IMR-90 (cell line): ENCODE data around the gene TIMM44.

Experiments
- CHD1 ChIP-seq: IDR thresholded peaks from 2 replicates; pipeline ENCODE4 v1.6.1; 2012; ENCODE audit warnings: low read depth, low read length, improper control_type of control experiment
- MAFK ChIP-seq: IDR thresholded peaks from 2 replicates; pipeline ENCODE4 v1.6.1; 2012; ENCODE audit warnings: low read depth, low read length, improper control_type of control experiment
- MXI1 ChIP-seq: IDR thresholded peaks from 2 replicates; pipeline ENCODE4 v1.6.1; 2012; ENCODE audit warnings: low read depth, mild to moderate bottlenecking, low read length, moderate library complexity, borderline replicate concordance
- POLR2A ChIP-seq: IDR thresholded peaks from 2 replicates; pipeline ENCODE4 v1.6.1; 2012; ENCODE audit warnings: mild to moderate bottlenecking, low read depth, low read length
- RCOR1 ChIP-seq: IDR thresholded peaks from 2 replicates; pipeline ENCODE4 v1.6.1; 2012; ENCODE audit warnings: mild to moderate bottlenecking, low read length, improper control_type of control experiment; ENCODE audit not compliant: insufficient replicate concordance
- RFX5 ChIP-seq: IDR thresholded peaks from 2 replicates; pipeline ENCODE4 v1.8.0; 2012; ENCODE audit warnings: low read depth, mild to moderate bottlenecking, low read length, moderate library complexity
- TF ChIP-seq, protein P1 (sequence below): conservative IDR thresholded peaks from 2 replicates; pipeline ENCODE4 v1.5.1; 2012; ENCODE audit warnings: mild to moderate bottlenecking, low read depth, low read length, improper control_type of control experiment
- TF ChIP-seq, protein P2 (sequence below): fragments of 150-350 bp; IDR thresholded peaks from 2 replicates; pipeline ENCODE4 v1.6.1; 2016; ENCODE audit warnings: low read depth, mild to moderate bottlenecking, low read length, moderate library complexity, borderline replicate concordance

DNA sequence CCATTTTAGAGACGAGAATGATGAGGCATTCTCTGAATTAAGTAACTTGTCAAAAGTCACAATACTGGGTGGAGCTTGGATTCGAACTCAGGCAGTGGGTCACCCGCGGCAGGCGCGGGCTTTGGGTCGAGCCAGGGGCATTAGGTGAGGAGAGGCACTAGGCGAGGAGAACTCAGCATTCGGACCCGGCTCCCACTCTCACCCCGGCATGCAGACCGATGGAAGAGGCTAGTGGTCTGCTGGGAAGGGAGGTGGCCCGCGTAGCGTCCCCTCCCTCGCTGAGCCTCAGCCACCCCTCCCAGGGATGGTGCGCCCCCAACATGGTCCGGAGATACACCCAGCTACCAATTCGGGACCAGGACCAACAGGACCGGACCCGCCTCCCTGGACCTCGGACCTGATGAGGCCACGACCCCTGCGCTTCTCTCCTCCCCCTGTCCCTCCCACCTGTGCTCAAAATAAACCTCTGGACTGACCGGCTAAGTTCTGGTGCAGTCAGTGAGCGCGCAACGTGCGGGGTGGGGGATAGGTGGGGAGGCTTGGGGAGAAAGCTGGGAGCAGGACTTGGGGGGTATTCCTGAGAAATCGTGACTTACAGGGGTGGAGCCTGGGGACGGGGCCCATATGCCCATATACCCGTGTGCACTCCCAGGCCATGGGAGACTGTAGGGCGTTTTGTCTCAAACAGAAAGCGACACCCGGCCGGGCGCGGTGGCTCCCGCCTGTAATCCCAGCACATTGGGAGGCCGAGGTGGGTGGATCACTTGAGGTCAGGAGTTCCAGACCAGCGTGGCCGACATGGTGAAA is 24.6 kb downstream of the TIMM44 start:
- TF ChIP-seq, protein P1, sequence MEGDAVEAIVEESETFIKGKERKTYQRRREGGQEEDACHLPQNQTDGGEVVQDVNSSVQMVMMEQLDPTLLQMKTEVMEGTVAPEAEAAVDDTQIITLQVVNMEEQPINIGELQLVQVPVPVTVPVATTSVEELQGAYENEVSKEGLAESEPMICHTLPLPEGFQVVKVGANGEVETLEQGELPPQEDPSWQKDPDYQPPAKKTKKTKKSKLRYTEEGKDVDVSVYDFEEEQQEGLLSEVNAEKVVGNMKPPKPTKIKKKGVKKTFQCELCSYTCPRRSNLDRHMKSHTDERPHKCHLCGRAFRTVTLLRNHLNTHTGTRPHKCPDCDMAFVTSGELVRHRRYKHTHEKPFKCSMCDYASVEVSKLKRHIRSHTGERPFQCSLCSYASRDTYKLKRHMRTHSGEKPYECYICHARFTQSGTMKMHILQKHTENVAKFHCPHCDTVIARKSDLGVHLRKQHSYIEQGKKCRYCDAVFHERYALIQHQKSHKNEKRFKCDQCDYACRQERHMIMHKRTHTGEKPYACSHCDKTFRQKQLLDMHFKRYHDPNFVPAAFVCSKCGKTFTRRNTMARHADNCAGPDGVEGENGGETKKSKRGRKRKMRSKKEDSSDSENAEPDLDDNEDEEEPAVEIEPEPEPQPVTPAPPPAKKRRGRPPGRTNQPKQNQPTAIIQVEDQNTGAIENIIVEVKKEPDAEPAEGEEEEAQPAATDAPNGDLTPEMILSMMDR = no peak
- TF ChIP-seq MXI1 = no peak
- no peak for TF ChIP-seq RCOR1
- no peak for TF ChIP-seq CHD1
- no peak for TF ChIP-seq MAFK
- TF ChIP-seq, protein P2, sequence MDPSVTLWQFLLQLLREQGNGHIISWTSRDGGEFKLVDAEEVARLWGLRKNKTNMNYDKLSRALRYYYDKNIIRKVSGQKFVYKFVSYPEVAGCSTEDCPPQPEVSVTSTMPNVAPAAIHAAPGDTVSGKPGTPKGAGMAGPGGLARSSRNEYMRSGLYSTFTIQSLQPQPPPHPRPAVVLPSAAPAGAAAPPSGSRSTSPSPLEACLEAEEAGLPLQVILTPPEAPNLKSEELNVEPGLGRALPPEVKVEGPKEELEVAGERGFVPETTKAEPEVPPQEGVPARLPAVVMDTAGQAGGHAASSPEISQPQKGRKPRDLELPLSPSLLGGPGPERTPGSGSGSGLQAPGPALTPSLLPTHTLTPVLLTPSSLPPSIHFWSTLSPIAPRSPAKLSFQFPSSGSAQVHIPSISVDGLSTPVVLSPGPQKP = no peak
- TF ChIP-seq RFX5 = no peak
- TF ChIP-seq POLR2A = no peak
